ENCODE data around the gene PLA2G2D. TPM values are rescaled to one million over a fixed set of nuclear protein-coding genes. Genes with fewer than 3 reads are reported as not detected.

Gene PLA2G2D
- total and polyA plus RNA-seq, 2 of the 13 experiments (the other 11 are each of a cell fraction or from before 2014, with no cell fraction given) = not detected

- TF ChIP-seq JUNB (CRISPR knock-in tag; IDR thresholded peaks at IDR 0.05; ENCODE audit: borderline replicate concordance) (no peak), SOX6 (IDR thresholded peaks at IDR 0.05) (no peak), SOX6 (CRISPR knock-in tag; IDR thresholded peaks at IDR 0.05) (peak; percentile 29; the same call in 1 of the 2 replicates), MTA3 (CRISPR knock-in tag; IDR thresholded peaks at IDR 0.05) (no peak), ZNF441 (CRISPR knock-in tag; IDR thresholded peaks at IDR 0.05; ENCODE audit: borderline replicate concordance) (no peak), SMAD3 (CRISPR knock-in tag; IDR thresholded peaks at IDR 0.05) (no peak), HMGXB3 (CRISPR knock-in tag; IDR thresholded peaks at IDR 0.05; ENCODE audit: borderline replicate concordance) (peak; percentile 28; the same call in 1 of the 2 replicates), ZNF138 (CRISPR knock-in tag; IDR thresholded peaks at IDR 0.05; ENCODE audit: low read depth) (no peak), HNF4A (CRISPR knock-in tag; IDR thresholded peaks at IDR 0.05) (0 out of 2 replicates have a peak, but pooled peaks have one; percentile 13), HOXA3 (CRISPR knock-in tag; IDR thresholded peaks at IDR 0.05) (peak; percentile 24; the same call in 1 of the 2 replicates), ZBTB44 (CRISPR knock-in tag; IDR thresholded peaks at IDR 0.05) (no peak), ZNF407 (CRISPR knock-in tag; IDR thresholded peaks at IDR 0.05; ENCODE audit: not compliant biosample characterization) (peak; percentile 33), HNF4G (IDR thresholded peaks at IDR 0.05; ENCODE audit: borderline replicate concordance, low read depth, low read length) (no peak), HNF4G (CRISPR knock-in tag; IDR thresholded peaks at IDR 0.05; ENCODE audit: borderline replicate concordance, low read depth) (no peak)
Measured at GRCh38 chr1:20151906-20152598, 32.7 kb upstream of the PLA2G2D start (continued).
